A549 (cell line): ENCODE data around the gene TACC2. TPM values are rescaled to one million over a fixed set of nuclear protein-coding genes. Genes with fewer than 3 reads are reported as not detected.

Source experiments
- ATAC-seq, 2 experiments: fragments of 200-7000 bp in 1 of 2; fragments of >200 bp in 1 of 2; cut with Nextera tagmentation in 1 of 2; cut with Tn5 transposase in 1 of 2; 3 replicates each; pipeline versions ENCODE4 v1.8.0 to v1.9.1; 2018 to 2020; ENCODE audit warnings: mild to moderate bottlenecking in 1 of 2, moderate library complexity in 1 of 2
- CTCF ChIA-PET: fragments of 300-600 bp; sonication (Branson Sonifier 250); formaldehyde crosslinking; extraction: SDS; loops from one replicate; lab custom pipeline; 2021; ENCODE audit warnings: antibody characterized with exemption, inconsistent platforms; lab: Yijun Ruan, JAX
- POLR2A ChIA-PET: fragments of 350-600 bp; formaldehyde crosslinking; extraction: SDS; loops from one replicate; lab custom pipeline; 2021; ENCODE audit warnings: antibody characterized with exemption, inconsistent platforms; lab: Yijun Ruan, JAX
- DNase-seq, 2 experiments: peaks; one replicate each; pipeline versions ENCODE4 v3.0.0 to v3.0.0-alpha.2; 2011 to 2016; ENCODE audit warnings: low read depth in 1 of 2, low spot score in 1 of 2
- FAIRE-seq: peaks from 2 replicates; lab custom pipeline; 2011; peaks lifted over from hg19 to GRCh38; lab: Jason Lieb, UNC
- H3K27ac ChIP-seq, 2 experiments: fragments of >200 bp; sonication (Bioruptor Twin); formaldehyde crosslinking; 3 replicates each; pipeline ENCODE4 v1.5.1; 2016 to 2017
- H3K4me1 ChIP-seq: fragments of >200 bp; sonication (Bioruptor Twin); formaldehyde crosslinking; 3 replicates; pipeline ENCODE4 v1.6.1; 2016
- H3K4me2 ChIP-seq: fragments of >200 bp; sonication (Bioruptor Twin); formaldehyde crosslinking; 3 replicates; pipeline ENCODE4 v1.6.1; 2016
- H3K4me3 ChIP-seq: fragments of >200 bp; sonication (Bioruptor Twin); formaldehyde crosslinking; 3 replicates; pipeline ENCODE4 v1.5.1; 2016
- H3K9me3 ChIP-seq: fragments of >200 bp; sonication (Bioruptor Twin); formaldehyde crosslinking; 3 replicates; pipeline ENCODE4 v1.6.1; 2016
- CBX2 ChIP-seq: fragments of 200-600 bp; sonication (generic); IDR thresholded peaks from 2 replicates; pipeline ENCODE4 v1.6.1; 2016; ENCODE audit warnings: low read depth, mild to moderate bottlenecking, borderline replicate concordance
- CBX8 ChIP-seq: fragments of 200-600 bp; sonication (generic); IDR thresholded peaks from 2 replicates; pipeline ENCODE4 v1.6.1; 2016
- CHD2 ChIP-seq: fragments of 150-350 bp; IDR thresholded peaks from 2 replicates; pipeline ENCODE4 v1.6.1; 2014; ENCODE audit warnings: low read length; ENCODE audit not compliant: partially characterized antibody
- CTCF ChIP-seq: fragments of >200 bp; sonication (Bioruptor Twin); formaldehyde crosslinking; IDR thresholded peaks from 3 replicates; pipeline ENCODE4 v1.5.1; 2016
- EHF ChIP-seq: fragments of 250-450 bp; sonication (Bioruptor Pico); IDR thresholded peaks from 2 replicates; pipeline ENCODE4 v1.5.0; 2020; ENCODE audit warnings: mild to moderate bottlenecking
- FOSB ChIP-seq: fragments of 250-450 bp; sonication (Bioruptor Pico); IDR thresholded peaks from 2 replicates; pipeline ENCODE4 v1.5.0; 2020; ENCODE audit warnings: mild to moderate bottlenecking, moderate library complexity
- FOXS1 ChIP-seq: fragments of 250-450 bp; sonication (Bioruptor Pico); IDR thresholded peaks from 2 replicates; pipeline ENCODE4 v1.5.0; 2020; ENCODE audit warnings: mild to moderate bottlenecking, moderate library complexity
- HEYL ChIP-seq: fragments of 250-450 bp; sonication (Bioruptor Pico); IDR thresholded peaks from 2 replicates; pipeline ENCODE4 v1.8.0; 2021; ENCODE audit warnings: mild to moderate bottlenecking, moderate library complexity
- HOXB5 ChIP-seq: fragments of 250-450 bp; sonication (Bioruptor Pico); IDR thresholded peaks from 2 replicates; pipeline ENCODE4 v1.5.0; 2020; ENCODE audit warnings: mild to moderate bottlenecking, moderate library complexity
- JUN ChIP-seq, 2 experiments: fragments of >200 bp; sonication (Bioruptor Twin); formaldehyde crosslinking; IDR thresholded peaks; 2 replicates in 1 of 2; 3 replicates in 1 of 2; pipeline ENCODE4 v1.6.1; 2016 to 2017
- MAX ChIP-seq: IDR thresholded peaks from 2 replicates; pipeline ENCODE4 v1.6.1; 2012
- POLR2A ChIP-seq: IDR thresholded peaks from 2 replicates; pipeline ENCODE4 v1.6.1; 2012; ENCODE audit warnings: mild to moderate bottlenecking, low read length
- POLR2AphosphoS2 ChIP-seq: conservative IDR thresholded peaks from 2 replicates; pipeline ENCODE4 v1.6.1; 2012; ENCODE audit warnings: low read length, improper control_type of control experiment, inconsistent platforms
- RAD21 ChIP-seq, 2 experiments: fragments of >200 bp in 1 of 2; sonication (Bioruptor Twin) in 1 of 2; formaldehyde crosslinking in 1 of 2; IDR thresholded peaks in 1 of 2; conservative IDR thresholded peaks in 1 of 2; 2 replicates in 1 of 2; 3 replicates in 1 of 2; pipeline ENCODE4 v1.6.1; 2012 to 2018; ENCODE audit warnings: inconsistent platforms in 1 of 2
- REST ChIP-seq: fragments of 200-600 bp; sonication (generic); IDR thresholded peaks from 2 replicates; pipeline ENCODE4 v1.6.1; 2016; ENCODE audit warnings: antibody characterized with exemption, mild to moderate bottlenecking, moderate library complexity
- SMC3 ChIP-seq: fragments of >200 bp; sonication (Bioruptor Twin); formaldehyde crosslinking; IDR thresholded peaks from 3 replicates; pipeline ENCODE4 v1.6.1; 2018; ENCODE audit warnings: inconsistent platforms
- SREBF2 ChIP-seq: fragments of 450-650 bp; IDR thresholded peaks from 2 replicates; pipeline ENCODE4 v1.6.1; 2014; ENCODE audit warnings: mild to moderate bottlenecking, moderate library complexity
- TFCP2L1 ChIP-seq: fragments of 250-450 bp; sonication (Bioruptor Pico); IDR thresholded peaks from 2 replicates; pipeline ENCODE4 v1.5.0; 2021; ENCODE audit warnings: mild to moderate bottlenecking
- TP53 ChIP-seq: fragments of 250-450 bp; sonication (Bioruptor Pico); IDR thresholded peaks from 2 replicates; pipeline ENCODE4 v1.5.0; 2021; ENCODE audit warnings: mild to moderate bottlenecking, moderate library complexity
- USF2 ChIP-seq: fragments of 450-650 bp; IDR thresholded peaks from 2 replicates; pipeline ENCODE4 v1.6.1; 2014; ENCODE audit warnings: antibody characterized with exemption
- ZC3H11A ChIP-seq: fragments of 450-650 bp; IDR thresholded peaks from 2 replicates; pipeline ENCODE4 v1.6.1; 2014; ENCODE audit warnings: antibody characterized with exemption, mild to moderate bottlenecking
- ZFP36 ChIP-seq: fragments of 450-650 bp; IDR thresholded peaks from 2 replicates; pipeline ENCODE4 v1.6.1; 2014; ENCODE audit warnings: borderline replicate concordance; ENCODE audit not compliant: partially characterized antibody
- ZSCAN20 ChIP-seq: fragments of 250-450 bp; sonication (Bioruptor Pico); IDR thresholded peaks from 2 replicates; pipeline ENCODE4 v1.8.0; 2022; ENCODE audit warnings: mild to moderate bottlenecking, moderate library complexity
- WGBS: methylation state at CpG from one replicate; pipeline ENCODE4 v1.1.6; 2017; ENCODE audit errors: missing lambda C conversion rate; 5-methylcytosine and 5-hydroxymethylcytosine counted together
- polyA plus RNA-seq, 4 experiments: library from polyadenylated mRNA; depleted of rRNA in 3 of 4; stranded (reverse); fragments of >200 nt; fragmentation: RNase III in 1 of 4; extraction: RNeasy Plus Mini Kit Qiagen cat#74134 plus additional on column Dnase treatment in 1 of 4; gene quantifications; 2 replicates in 3 of 4; 3 replicates in 1 of 4; pipeline ENCODE4 v1.2.3, GENCODE V29; 2011 to 2017

The TACC2 gene
- polyA plus RNA-seq, 2 of the 4 experiments (the other 2 are of a cell fraction), result 83.3 to 128 TPM

- WGBS, result 77% methylated on average over 6 of the region's 6 CpGs
- CTCF ChIA-PET, result interaction anchor here (1.9 kb wide), 1 partner anchor 14 kb away, joined by 9 read pairs; no protein-coding TSS in a partner anchor
- Histone ChIP-seq H3K9me3 (peaks cover 27% of the 10 kb centered on the region), H3K4me2 (no peak overlapping the region), H3K4me3 (no peak overlapping the region), H3K27ac (no peak overlapping the region), H3K4me1 (no peaks in the 10 kb centered on the region)
- ATAC-seq (no peak), FAIRE-seq (no peak), DNase-seq (no peak)
- POLR2A ChIA-PET, result no interaction called here
- TF ChIP-seq TFCP2L1 (no peak), CTCF (no peak), CBX8 (no peak), POLR2A (no peak), HOXB5 (CRISPR knock-in tag) (no peak), MAX (no peak), RAD21 (conservative IDR thresholded peaks at IDR 0.05 in 1 of 2, IDR thresholded peaks at IDR 0.05 in 1 of 2) (no peak), JUN (IDR thresholded peaks at IDR 0.05) (no peak), CHD2 (no peak), TP53 (CRISPR knock-in tag) (no peak), CBX2 (no peak), SMC3 (no peak), EHF (CRISPR knock-in tag) (no peak), ZSCAN20 (CRISPR knock-in tag) (no peak), FOXS1 (CRISPR knock-in tag) (no peak), ZFP36 (no peak), FOSB (CRISPR knock-in tag) (no peak)
Observed at GRCh38 chr10:121998462-121998861, 9.5 kb downstream of the TACC2 start.

GRCh38 chr10:121999301-121999700 is 10.3 kb downstream of the TACC2 start:
- no peak overlapping the region for H3K4me2 ChIP-seq
- ATAC-seq (no peak), DNase-seq (no peak), FAIRE-seq (no peak)
- POLR2A ChIA-PET, result interaction anchor here (0.6 kb wide), 1 partner anchor 260 kb away, joined by 13 read pairs; no protein-coding TSS in a partner anchor
- H3K9me3 ChIP-seq, result peaks cover 27% of the 10 kb centered on the region
- H3K4me3 ChIP-seq, result no peak overlapping the region
- TF ChIP-seq FOXS1 (CRISPR knock-in tag) (no peak), USF2 (no peak), SREBF2 (no peak), REST (no peak), POLR2AphosphoS2 (no peak), HEYL (CRISPR knock-in tag) (no peak), ZC3H11A (no peak)
- no peak overlapping the region for H3K27ac ChIP-seq
- CTCF ChIA-PET, result interaction anchor here (0.9 to 1.9 kb wide), 3 partner anchors 12 to 24 kb away, joined by 3 to 9 read pairs (median 3); partner anchors contain the start of gene NSMCE4A
- H3K4me1 ChIP-seq, result no peaks in the 10 kb centered on the region
- WGBS, result 88% methylated on average over 4 of the region's 4 CpGs
